ENCODE measurements around the gene TCF7L1. TPM values are rescaled to one million over a fixed set of nuclear protein-coding genes. Genes with fewer than 3 reads are reported as not detected.

Gene TCF7L1
- total RNA-seq, 1 experiment from 2014 or later = 30.4 TPM

DNA sequence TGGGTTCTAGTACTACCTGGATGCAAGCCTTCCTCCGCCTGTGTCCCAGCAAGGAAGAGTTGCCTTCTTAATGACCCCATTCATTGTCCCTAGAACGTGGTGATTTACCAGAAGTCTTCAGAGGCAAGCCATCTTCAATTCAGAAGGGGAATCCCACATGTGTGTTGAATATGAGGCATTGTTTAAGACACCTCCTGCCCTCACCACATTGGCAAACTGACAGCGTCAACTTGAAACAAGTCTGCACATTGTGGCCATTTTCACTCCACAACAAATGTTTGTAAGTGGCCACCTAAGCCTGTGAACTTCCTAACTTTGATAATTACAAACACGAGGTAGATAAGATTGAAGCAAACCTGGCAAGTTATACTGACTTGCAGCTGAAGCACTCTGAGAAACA, 83.7 kb downstream of the TCF7L1 start:
- intact Hi-C loops (cut with micrococcal nuclease; ENCODE audit: unreplicated experiment) = no loop called here
- in situ Hi-C loops (cut with HindIII; ENCODE audit: low pct_unique_long_range_greater_than_20kb, low sequenced_read_pairs) = no loop called here
- Histone ChIP-seq H3K4me1 (ENCODE audit: control insufficient read depth, insufficient read depth, low read length) (peaks cover 5% of the 10 kb centered on the region; the same call in 1 of the 2 replicates), H3K27me3 (ENCODE audit: control insufficient read depth, insufficient read depth, low read length) (no peaks in the 10 kb centered on the region), H3K4me3 (ENCODE audit: low read depth in 2 of 2, low read length in 2 of 2) (no peak overlapping the region), H3K27ac (ENCODE audit: low read length) (0 out of 2 replicates have a peak overlapping the region, but pooled peaks have one; percentile 13), H3K36me3 (ENCODE audit: control insufficient read depth, insufficient read depth, low read length) (no peaks in the 10 kb centered on the region), H3K9me3 (ENCODE audit: control insufficient read depth, insufficient read depth, low read depth, low read length) (no peaks in the 10 kb centered on the region)
- ChIA-PET CTCF (no interaction called here), POLR2A (no interaction called here)
- DNase-seq (ENCODE audit: low read depth, low spot score) = no peak
- TF ChIP-seq, protein P1, sequence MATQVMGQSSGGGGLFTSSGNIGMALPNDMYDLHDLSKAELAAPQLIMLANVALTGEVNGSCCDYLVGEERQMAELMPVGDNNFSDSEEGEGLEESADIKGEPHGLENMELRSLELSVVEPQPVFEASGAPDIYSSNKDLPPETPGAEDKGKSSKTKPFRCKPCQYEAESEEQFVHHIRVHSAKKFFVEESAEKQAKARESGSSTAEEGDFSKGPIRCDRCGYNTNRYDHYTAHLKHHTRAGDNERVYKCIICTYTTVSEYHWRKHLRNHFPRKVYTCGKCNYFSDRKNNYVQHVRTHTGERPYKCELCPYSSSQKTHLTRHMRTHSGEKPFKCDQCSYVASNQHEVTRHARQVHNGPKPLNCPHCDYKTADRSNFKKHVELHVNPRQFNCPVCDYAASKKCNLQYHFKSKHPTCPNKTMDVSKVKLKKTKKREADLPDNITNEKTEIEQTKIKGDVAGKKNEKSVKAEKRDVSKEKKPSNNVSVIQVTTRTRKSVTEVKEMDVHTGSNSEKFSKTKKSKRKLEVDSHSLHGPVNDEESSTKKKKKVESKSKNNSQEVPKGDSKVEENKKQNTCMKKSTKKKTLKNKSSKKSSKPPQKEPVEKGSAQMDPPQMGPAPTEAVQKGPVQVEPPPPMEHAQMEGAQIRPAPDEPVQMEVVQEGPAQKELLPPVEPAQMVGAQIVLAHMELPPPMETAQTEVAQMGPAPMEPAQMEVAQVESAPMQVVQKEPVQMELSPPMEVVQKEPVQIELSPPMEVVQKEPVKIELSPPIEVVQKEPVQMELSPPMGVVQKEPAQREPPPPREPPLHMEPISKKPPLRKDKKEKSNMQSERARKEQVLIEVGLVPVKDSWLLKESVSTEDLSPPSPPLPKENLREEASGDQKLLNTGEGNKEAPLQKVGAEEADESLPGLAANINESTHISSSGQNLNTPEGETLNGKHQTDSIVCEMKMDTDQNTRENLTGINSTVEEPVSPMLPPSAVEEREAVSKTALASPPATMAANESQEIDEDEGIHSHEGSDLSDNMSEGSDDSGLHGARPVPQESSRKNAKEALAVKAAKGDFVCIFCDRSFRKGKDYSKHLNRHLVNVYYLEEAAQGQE (IDR thresholded peaks at IDR 0.05; ENCODE audit: insufficient read depth in 1 of 2, low read depth in 2 of 2, low read length in 1 of 2) = no peak
- TF ChIP-seq SIN3A (IDR thresholded peaks at IDR 0.05; ENCODE audit: borderline replicate concordance, insufficient read depth, low read depth, low read length) = no peak
- TF ChIP-seq, protein P2, sequence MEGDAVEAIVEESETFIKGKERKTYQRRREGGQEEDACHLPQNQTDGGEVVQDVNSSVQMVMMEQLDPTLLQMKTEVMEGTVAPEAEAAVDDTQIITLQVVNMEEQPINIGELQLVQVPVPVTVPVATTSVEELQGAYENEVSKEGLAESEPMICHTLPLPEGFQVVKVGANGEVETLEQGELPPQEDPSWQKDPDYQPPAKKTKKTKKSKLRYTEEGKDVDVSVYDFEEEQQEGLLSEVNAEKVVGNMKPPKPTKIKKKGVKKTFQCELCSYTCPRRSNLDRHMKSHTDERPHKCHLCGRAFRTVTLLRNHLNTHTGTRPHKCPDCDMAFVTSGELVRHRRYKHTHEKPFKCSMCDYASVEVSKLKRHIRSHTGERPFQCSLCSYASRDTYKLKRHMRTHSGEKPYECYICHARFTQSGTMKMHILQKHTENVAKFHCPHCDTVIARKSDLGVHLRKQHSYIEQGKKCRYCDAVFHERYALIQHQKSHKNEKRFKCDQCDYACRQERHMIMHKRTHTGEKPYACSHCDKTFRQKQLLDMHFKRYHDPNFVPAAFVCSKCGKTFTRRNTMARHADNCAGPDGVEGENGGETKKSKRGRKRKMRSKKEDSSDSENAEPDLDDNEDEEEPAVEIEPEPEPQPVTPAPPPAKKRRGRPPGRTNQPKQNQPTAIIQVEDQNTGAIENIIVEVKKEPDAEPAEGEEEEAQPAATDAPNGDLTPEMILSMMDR (IDR thresholded peaks at IDR 0.05) = no peak
- no peak for TF ChIP-seq POLR2AphosphoS5 (IDR thresholded peaks at IDR 0.05; ENCODE audit: low read depth, low read length)
- no peak for TF ChIP-seq TCF7L2 (IDR thresholded peaks at IDR 0.05; ENCODE audit: low read depth, low read length)
- no peak for ATAC-seq
- no TSS peak for BruUV-seq (replicated peaks)

DNA sequence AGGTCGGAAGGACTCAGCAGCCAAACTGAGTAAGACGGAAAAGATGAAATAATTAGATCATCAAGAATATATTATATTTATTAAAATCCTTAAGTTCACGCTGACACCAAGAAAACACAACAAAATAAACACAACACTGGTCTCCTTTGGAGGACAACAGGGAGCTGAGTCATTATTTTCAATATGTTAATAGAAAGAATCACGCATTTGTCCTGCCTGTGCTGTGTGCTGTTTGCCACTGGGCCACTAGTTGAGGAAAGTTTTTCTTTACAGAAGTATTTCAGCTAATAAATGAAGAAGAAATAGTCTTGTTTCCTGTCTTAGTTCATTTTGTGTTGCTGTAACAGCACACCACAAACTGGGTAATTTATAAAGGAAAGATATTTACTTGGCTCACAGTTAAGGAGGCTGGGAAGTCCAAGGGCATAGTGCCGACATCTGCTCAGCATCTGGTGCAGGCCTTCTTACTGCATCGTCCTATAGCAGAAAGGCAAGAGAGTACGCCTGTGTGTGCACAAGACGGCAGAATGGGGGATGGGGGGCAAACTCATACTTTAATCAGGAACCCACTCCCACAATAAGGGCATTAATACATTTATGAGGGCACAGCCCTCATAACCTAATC, 88.0 kb downstream of the TCF7L1 start:
- BruUV-seq (replicated peaks) = no TSS peak
- ChIA-PET CTCF (no interaction called here), POLR2A (interaction anchor here (0.6 kb wide), 1 partner anchor 29 kb away, joined by 4 read pairs; no protein-coding TSS in a partner anchor)

More for the DNA sequence above, 88.0 kb downstream of the TCF7L1 start:
- Histone ChIP-seq H3K27me3 (ENCODE audit: control insufficient read depth, insufficient read depth, low read length) (no peaks in the 10 kb centered on the region), H3K36me3 (ENCODE audit: control insufficient read depth, insufficient read depth, low read length) (no peaks in the 10 kb centered on the region), H3K27ac (ENCODE audit: low read length) (no peak overlapping the region), H3K4me3 (ENCODE audit: low read depth in 2 of 2, low read length in 2 of 2) (no peak overlapping the region), H3K4me1 (ENCODE audit: control insufficient read depth, insufficient read depth, low read length) (no peaks in the 10 kb centered on the region; the same call in 1 of the 2 replicates), H3K9me3 (ENCODE audit: control insufficient read depth, insufficient read depth, low read depth, low read length) (no peaks in the 10 kb centered on the region)
- 0 out of 2 replicates have a peak, but pooled peaks have one; percentile 56 for ATAC-seq
- no peak for TF ChIP-seq SIN3A (IDR thresholded peaks at IDR 0.05; ENCODE audit: borderline replicate concordance, insufficient read depth, low read depth, low read length)
- TF ChIP-seq, protein P1 (IDR thresholded peaks at IDR 0.05; ENCODE audit: insufficient read depth in 1 of 2, low read depth in 2 of 2, low read length in 1 of 2) = no peak
- TF ChIP-seq, protein P2 (IDR thresholded peaks at IDR 0.05) = no peak
- no peak for TF ChIP-seq TCF7L2 (IDR thresholded peaks at IDR 0.05; ENCODE audit: low read depth, low read length)
- no peak for TF ChIP-seq POLR2AphosphoS5 (IDR thresholded peaks at IDR 0.05; ENCODE audit: low read depth, low read length)
- no peak for DNase-seq (ENCODE audit: low read depth, low spot score)
- intact Hi-C loops (cut with micrococcal nuclease; ENCODE audit: unreplicated experiment) = no loop called here
- in situ Hi-C loops (cut with HindIII; ENCODE audit: low pct_unique_long_range_greater_than_20kb, low sequenced_read_pairs) = no loop called here

Data from Panc1 (cell line).